A549 (cell line): ENCODE measurements around the gene ZNF200.
"Not testable (repeated sequence)": the region's sequence is repeated elsewhere in the genome, so short reads cannot be mapped to it uniquely, and the experiment has no call there.

Experiments used
- BHLHE40 ChIP-seq: IDR thresholded peaks from 2 replicates; pipeline ENCODE4 v1.6.1; 2012; ENCODE audit warnings: low read depth, low read length, inconsistent platforms
- CEBPB ChIP-seq, 2 experiments: fragments of >200 bp in 1 of 2; sonication (Bioruptor Twin) in 1 of 2; formaldehyde crosslinking in 1 of 2; IDR thresholded peaks; 2 replicates each; pipeline ENCODE4 v1.6.1; 2012 to 2016
- MYC ChIP-seq: IDR thresholded peaks from 2 replicates; pipeline ENCODE4 v1.6.1; 2012; ENCODE audit warnings: mild to moderate bottlenecking, inconsistent platforms, low read length, improper control_type of control experiment, borderline replicate concordance
- POLR2A ChIP-seq: IDR thresholded peaks from 2 replicates; pipeline ENCODE4 v1.6.1; 2012; ENCODE audit warnings: mild to moderate bottlenecking, low read length
- RAD21 ChIP-seq, 2 experiments: fragments of >200 bp in 1 of 2; sonication (Bioruptor Twin) in 1 of 2; formaldehyde crosslinking in 1 of 2; IDR thresholded peaks in 1 of 2; conservative IDR thresholded peaks in 1 of 2; 2 replicates in 1 of 2; 3 replicates in 1 of 2; pipeline ENCODE4 v1.6.1; 2012 to 2018; ENCODE audit warnings: inconsistent platforms in 1 of 2
- RNF2 ChIP-seq: fragments of 200-600 bp; sonication (generic); IDR thresholded peaks from 2 replicates; pipeline ENCODE4 v1.6.1; 2016; ENCODE audit warnings: low read depth, mild to moderate bottlenecking, antibody characterized with exemption, moderate library complexity, borderline replicate concordance
- TF ChIP-seq, protein P1 (sequence below): fragments of >200 bp; sonication (Bioruptor Twin); formaldehyde crosslinking; IDR thresholded peaks from 3 replicates; pipeline ENCODE4 v1.5.1; 2016

- not testable (repeated sequence) for TF ChIP-seq MYC; CEBPB (IDR thresholded peaks at IDR 0.05); BHLHE40; RAD21 (conservative IDR thresholded peaks at IDR 0.05 in 1 of 2, IDR thresholded peaks at IDR 0.05 in 1 of 2); POLR2A; RNF2
- TF ChIP-seq, protein P1, sequence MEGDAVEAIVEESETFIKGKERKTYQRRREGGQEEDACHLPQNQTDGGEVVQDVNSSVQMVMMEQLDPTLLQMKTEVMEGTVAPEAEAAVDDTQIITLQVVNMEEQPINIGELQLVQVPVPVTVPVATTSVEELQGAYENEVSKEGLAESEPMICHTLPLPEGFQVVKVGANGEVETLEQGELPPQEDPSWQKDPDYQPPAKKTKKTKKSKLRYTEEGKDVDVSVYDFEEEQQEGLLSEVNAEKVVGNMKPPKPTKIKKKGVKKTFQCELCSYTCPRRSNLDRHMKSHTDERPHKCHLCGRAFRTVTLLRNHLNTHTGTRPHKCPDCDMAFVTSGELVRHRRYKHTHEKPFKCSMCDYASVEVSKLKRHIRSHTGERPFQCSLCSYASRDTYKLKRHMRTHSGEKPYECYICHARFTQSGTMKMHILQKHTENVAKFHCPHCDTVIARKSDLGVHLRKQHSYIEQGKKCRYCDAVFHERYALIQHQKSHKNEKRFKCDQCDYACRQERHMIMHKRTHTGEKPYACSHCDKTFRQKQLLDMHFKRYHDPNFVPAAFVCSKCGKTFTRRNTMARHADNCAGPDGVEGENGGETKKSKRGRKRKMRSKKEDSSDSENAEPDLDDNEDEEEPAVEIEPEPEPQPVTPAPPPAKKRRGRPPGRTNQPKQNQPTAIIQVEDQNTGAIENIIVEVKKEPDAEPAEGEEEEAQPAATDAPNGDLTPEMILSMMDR = not testable (repeated sequence)
These were observed 52.7 kb downstream of the ZNF200 start for GRCh38 chr16:3182293-3182607.
